Left forelimb (tissue), 1 donor: ENCODE measurements around the gene ATAD3B.
"Not testable (repeated sequence)": the region's sequence is repeated elsewhere in the genome, so short reads cannot be mapped to it uniquely, and the experiment has no call there.

Experiments
- DNase-seq: peaks from one replicate; pipeline ENCODE4 v3.0.0-alpha.2; 2018; ENCODE audit warnings: low spot score

The ATAD3B gene

GRCh38 chr1:1533176-1533893 is 61.8 kb downstream of the ATAD3B start:
- DNase-seq: not testable (repeated sequence)

GRCh38 chr1:1533894-1534291 is 62.3 kb downstream of the ATAD3B start:
- DNase-seq: not testable (repeated sequence)

GRCh38 chr1:1534401-1535154 is 63.0 kb downstream of the ATAD3B start:
- no peak for DNase-seq

- no peak for DNase-seq
Measured at GRCh38 chr1:1535201-1536018, 63.8 kb downstream of the ATAD3B start.

GRCh38 chr1:1536019-1536937 is 64.7 kb downstream of the ATAD3B start:
- no peak for DNase-seq

GRCh38 chr1:1536938-1537546 is 65.5 kb downstream of the ATAD3B start:
- DNase-seq: no peak

- no peak for DNase-seq
Measured at GRCh38 chr1:1537626-1538250, 66.2 kb downstream of the ATAD3B start.

- DNase-seq: no peak
Measured at GRCh38 chr1:1538334-1538733, 66.8 kb downstream of the ATAD3B start.

GRCh38 chr1:1538989-1539309 is 67.4 kb downstream of the ATAD3B start:
- DNase-seq: no peak

- DNase-seq: no peak
Measured at GRCh38 chr1:1539310-1540089, 67.9 kb downstream of the ATAD3B start.

GRCh38 chr1:1540090-1540817 is 68.7 kb downstream of the ATAD3B start, which contains the start of gene TMEM240:
TSS of gene TMEM240 (minus strand) at chr1:1540624. CDS start at chr1:1540346, 278 bp downstream.
- DNase-seq: peak; percentile 90

- no peak for DNase-seq
Measured at GRCh38 chr1:1540818-1541628, 69.5 kb downstream of the ATAD3B start.

GRCh38 chr1:1541956-1542765 is 70.6 kb downstream of the ATAD3B start:
- no peak for DNase-seq

- no peak for DNase-seq
Measured at GRCh38 chr1:1542766-1543705, 71.5 kb downstream of the ATAD3B start.

GRCh38 chr1:1543706-1544099 is 72.1 kb downstream of the ATAD3B start:
- no peak for DNase-seq

GRCh38 chr1:1544544-1544943 is 73.0 kb downstream of the ATAD3B start:
- DNase-seq: no peak
